ENCODE measurements around the gene UST.

Gene UST

DNA sequence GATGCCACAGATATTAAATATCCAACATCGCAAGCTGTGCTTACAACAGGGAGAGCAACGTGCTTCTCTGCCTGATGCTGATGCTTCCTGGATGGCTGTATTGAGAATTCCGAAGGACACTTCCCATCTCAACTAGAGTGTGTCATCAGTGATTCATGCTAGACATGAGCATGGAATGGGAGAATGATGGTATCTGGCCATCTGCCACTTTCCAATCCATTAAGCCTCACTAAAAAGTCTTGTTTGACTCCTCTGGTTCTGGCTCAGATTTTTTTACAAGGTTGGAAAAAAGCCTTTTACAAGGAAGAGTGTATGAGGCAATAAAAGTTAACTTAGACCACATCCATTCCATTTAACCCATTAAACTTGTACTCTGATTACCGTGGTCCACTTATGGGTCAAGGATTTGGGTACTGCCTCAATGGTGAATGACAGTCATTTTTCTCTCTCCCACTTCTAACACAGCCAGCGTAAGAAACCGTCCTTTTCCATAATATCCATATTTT, 265.3 kb downstream of the UST start:
- H3K4me3 ChIP-seq (ENCODE audit: low read length) = no peak overlapping the region
- no peaks in the 10 kb centered on the region for H3K9me3 ChIP-seq (ENCODE audit: control insufficient read depth, low read depth, low read length)

DNA sequence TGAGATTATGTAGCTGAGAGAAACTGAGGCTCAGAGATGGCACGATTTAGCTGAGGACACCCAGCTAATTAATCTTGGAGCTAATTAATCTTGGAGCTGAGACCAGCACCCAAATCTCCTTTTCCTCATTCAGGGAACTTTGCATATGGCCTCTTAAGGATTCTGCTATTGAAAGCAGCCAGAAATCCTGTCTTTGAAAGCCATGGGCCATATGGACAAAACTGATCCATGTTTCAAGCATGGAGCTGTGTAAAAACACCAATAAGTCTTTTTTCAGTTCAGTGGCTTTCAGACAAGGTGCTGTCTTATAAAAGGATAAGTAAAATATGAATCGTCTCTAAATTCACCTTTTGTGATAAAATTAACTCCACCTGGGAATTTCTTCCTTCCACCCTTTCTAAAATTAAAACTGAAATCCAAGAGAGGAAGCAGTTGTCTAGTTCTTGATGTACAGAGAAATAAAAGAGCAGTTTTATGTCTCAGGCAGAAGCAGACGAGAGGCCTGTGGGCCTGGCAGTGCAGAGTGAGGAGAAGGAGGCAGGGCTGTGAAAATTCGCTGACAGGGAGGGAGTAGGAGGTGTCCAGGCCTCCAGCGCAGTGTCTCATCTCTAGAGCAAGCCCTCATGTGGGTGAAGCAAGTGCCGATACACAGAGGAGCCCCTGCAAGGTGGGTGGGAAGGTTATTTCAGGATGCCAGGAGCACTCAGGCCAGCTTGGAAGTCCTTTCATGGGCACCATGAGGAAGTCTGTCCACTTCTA, 266.9 kb downstream of the UST start:
- no peak overlapping the region for H3K4me3 ChIP-seq (ENCODE audit: low read length)
- peak overlapping the region; percentile 31 for H3K27ac ChIP-seq (ENCODE audit: low read length)
- no peak overlapping the region for H3K9ac ChIP-seq (ENCODE audit: low read length)
- no peaks in the 10 kb centered on the region for H3K27me3 ChIP-seq (ENCODE audit: control insufficient read depth, insufficient read depth, low read length)
- no peaks in the 10 kb centered on the region for H3K9me3 ChIP-seq (ENCODE audit: control insufficient read depth, low read depth, low read length)
- H3K36me3 ChIP-seq (ENCODE audit: control insufficient read depth, low read depth, low read length) = no peaks in the 10 kb centered on the region
- H3K4me1 ChIP-seq (ENCODE audit: control insufficient read depth, low read depth, low read length) = peaks cover 27% of the 10 kb centered on the region

More for the DNA sequence above, 265.3 kb downstream of the UST start:
- Histone ChIP-seq H3K27me3 (ENCODE audit: control insufficient read depth, insufficient read depth, low read length) (no peaks in the 10 kb centered on the region), H3K27ac (ENCODE audit: low read length) (no peak overlapping the region), H3K4me1 (ENCODE audit: control insufficient read depth, low read depth, low read length) (peaks cover 27% of the 10 kb centered on the region), H3K36me3 (ENCODE audit: control insufficient read depth, low read depth, low read length) (no peaks in the 10 kb centered on the region), H3K9ac (ENCODE audit: low read length) (no peak overlapping the region)

DNA sequence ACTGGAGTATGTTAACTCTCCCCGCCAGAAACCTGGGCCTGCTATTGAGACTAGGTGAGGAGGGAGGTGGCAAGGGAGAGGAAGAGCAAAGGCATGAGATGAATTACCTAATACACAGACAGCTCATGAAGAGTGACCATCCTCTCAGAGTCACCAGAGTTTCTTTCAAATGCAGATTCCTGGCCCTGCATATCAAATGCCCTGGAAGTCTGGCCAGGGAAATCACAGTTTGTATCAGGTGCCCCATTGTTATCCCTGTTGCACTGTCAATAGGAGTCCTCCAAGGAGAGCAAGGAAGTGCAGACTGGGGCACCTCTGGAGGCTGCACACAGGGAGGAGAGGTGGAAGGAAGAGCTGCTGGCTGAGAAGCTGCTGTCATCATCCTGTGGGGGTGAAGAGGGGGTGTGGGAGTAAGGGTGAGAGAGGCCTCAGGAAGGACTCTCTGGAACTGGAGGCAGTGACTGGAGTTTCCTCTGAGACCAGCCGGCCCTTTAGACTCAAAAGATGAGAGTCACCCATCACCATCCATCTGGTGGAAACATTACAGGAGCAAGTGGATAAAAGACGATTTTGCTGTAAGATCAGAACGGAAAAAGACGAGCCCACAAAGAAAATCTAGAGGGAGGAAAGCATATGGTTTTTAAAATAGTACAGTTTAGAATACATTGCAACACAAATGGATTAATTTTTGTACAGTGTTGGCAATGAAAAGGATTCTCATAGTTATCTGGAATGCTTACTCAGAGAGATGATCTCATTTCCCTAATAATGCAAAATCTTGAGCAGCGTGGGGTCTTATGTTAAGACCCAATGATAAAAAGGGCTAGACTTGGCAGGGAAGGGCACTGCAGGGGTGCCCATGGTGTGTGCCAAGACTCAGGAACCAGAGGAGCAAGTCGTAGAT, 268.1 kb downstream of the UST start:
- Histone ChIP-seq H3K27me3 (ENCODE audit: control insufficient read depth, insufficient read depth, low read length) (no peaks in the 10 kb centered on the region), H3K36me3 (ENCODE audit: control insufficient read depth, low read depth, low read length) (peaks cover 8% of the 10 kb centered on the region), H3K4me1 (ENCODE audit: control insufficient read depth, low read depth, low read length) (peaks cover 29% of the 10 kb centered on the region), H3K9ac (ENCODE audit: low read length) (peak overlapping the region; percentile 2), H3K4me3 (ENCODE audit: low read length) (peak overlapping the region; percentile 11), H3K27ac (ENCODE audit: low read length) (peak overlapping the region; percentile 8), H3K9me3 (ENCODE audit: control insufficient read depth, low read depth, low read length) (no peaks in the 10 kb centered on the region)

DNA sequence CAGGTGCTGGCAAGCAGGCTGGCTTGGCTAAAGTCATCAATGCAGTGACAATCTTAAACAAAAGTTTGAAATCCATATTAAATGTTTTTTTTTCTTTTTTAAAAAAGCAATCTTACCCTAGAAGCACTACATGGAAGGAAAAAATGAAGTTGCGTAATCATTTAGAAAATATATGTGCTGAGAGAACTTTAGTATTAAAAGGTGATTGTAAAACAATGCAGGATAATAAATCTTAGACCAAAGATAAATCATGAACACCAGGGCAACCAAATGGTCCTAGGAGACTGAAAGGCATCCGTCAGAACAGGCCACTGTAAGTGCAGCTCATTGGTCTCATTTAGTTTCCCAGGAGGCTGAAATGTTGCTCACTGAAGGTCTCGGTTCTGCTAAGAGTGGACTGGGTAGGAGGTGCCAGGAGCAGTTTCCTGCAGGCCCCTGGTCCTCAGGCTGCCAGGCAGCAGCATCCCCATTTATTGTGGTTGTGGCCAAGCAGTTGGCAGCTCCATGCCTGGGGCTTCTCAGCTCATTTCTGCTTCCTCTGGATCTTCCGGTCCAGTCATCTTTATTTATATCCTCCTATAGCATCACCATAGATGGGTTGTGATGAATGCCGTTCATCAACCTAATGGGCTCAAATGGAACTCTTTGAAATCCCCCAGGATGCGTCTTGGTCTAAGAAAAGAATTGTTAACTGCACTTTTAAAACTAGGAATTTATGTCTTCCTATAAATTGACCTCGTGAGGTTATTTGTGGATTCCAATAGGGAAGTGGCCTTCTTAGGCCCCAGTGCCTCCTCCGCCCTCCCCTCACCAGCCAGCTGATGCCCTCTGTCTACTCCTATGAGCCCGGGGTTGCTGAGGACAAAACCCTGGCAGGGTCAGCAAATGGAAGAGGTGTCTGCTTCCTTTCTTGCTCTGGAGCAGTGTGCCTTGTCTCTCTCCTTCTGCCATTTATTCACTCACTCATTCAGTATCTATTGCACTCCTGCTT, 269.0 kb downstream of the UST start:
- Histone ChIP-seq H3K27me3 (ENCODE audit: control insufficient read depth, insufficient read depth, low read length) (no peaks in the 10 kb centered on the region), H3K27ac (ENCODE audit: low read length) (peak overlapping the region; percentile 8), H3K4me1 (ENCODE audit: control insufficient read depth, low read depth, low read length) (peaks cover 32% of the 10 kb centered on the region), H3K36me3 (ENCODE audit: control insufficient read depth, low read depth, low read length) (peaks cover 12% of the 10 kb centered on the region), H3K9ac (ENCODE audit: low read length) (peak overlapping the region; percentile 2), H3K4me3 (ENCODE audit: low read length) (peak overlapping the region; percentile 11), H3K9me3 (ENCODE audit: control insufficient read depth, low read depth, low read length) (no peaks in the 10 kb centered on the region)

DNA sequence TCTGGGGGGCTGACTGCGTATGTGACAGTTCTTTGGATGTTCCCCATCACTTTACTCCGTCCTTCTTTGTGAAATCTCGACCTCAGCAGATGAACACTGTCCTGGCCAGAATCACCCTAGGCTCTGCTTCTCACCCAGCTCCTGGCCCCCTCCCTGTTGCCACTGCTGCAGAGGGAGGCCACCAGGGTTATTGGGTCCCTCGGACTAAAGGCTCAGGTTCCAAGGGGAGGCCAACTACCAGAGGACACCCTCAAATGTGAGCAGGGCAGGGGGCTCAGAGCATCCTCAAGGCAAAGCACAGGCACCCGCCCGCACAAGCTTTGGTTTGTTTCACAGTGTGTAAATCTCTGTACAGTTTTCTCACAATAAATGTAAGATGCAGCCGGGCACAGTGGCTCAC, 269.9 kb downstream of the UST start:
- H3K9ac ChIP-seq (ENCODE audit: low read length) = no peak overlapping the region
- H3K27ac ChIP-seq (ENCODE audit: low read length) = no peak overlapping the region
- peaks cover 18% of the 10 kb centered on the region for H3K36me3 ChIP-seq (ENCODE audit: control insufficient read depth, low read depth, low read length)
- H3K4me1 ChIP-seq (ENCODE audit: control insufficient read depth, low read depth, low read length) = peaks cover 32% of the 10 kb centered on the region
- no peak overlapping the region for H3K4me3 ChIP-seq (ENCODE audit: low read length)
- H3K9me3 ChIP-seq (ENCODE audit: control insufficient read depth, low read depth, low read length) = no peaks in the 10 kb centered on the region
- H3K27me3 ChIP-seq (ENCODE audit: control insufficient read depth, insufficient read depth, low read length) = no peaks in the 10 kb centered on the region

DNA sequence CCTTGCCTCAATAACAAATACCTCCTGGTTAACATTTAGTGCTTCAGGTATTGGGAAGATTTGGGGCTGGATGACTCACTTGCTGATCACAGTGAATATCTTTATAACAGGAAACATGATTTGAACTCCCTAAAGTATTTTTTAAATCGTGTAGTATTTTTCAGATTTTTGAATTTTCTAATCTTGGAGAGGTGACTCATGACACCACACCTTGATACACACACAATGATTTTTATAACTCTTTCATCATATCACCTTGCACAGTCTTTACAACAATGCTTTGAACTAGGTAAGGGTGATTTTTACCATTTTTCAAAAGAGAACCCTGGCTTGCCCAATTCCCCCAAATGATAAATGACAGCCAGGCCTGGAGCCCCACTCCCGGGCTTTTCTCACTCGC, 273.5 kb downstream of the UST start:
- no peak overlapping the region for H3K4me3 ChIP-seq (ENCODE audit: low read length)
- peaks cover 13% of the 10 kb centered on the region for H3K4me1 ChIP-seq (ENCODE audit: control insufficient read depth, low read depth, low read length)
- no peak overlapping the region for H3K9ac ChIP-seq (ENCODE audit: low read length)
- peaks cover 27% of the 10 kb centered on the region for H3K36me3 ChIP-seq (ENCODE audit: control insufficient read depth, low read depth, low read length)
- no peak overlapping the region for H3K27ac ChIP-seq (ENCODE audit: low read length)
- no peaks in the 10 kb centered on the region for H3K9me3 ChIP-seq (ENCODE audit: control insufficient read depth, low read depth, low read length)
- no peaks in the 10 kb centered on the region for H3K27me3 ChIP-seq (ENCODE audit: control insufficient read depth, insufficient read depth, low read length)

DNA sequence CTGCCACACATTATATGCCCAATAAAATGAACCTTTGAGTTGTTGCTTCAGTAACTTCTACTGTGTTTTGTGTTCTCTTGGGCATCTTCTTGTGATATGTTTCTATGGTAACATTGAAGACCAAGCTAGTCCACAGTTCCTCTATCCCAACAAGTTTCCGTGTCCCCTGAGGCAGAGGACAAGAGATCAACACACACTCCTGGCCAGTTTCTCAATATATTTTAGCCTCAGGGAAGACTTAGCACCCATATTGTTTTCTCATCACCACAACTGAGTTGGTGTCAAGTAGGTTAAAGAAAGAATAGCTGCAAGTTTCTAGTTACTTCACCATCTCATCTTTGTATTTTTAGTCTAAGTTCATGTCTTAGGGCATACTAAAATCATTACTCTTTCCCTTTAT, 277.5 kb downstream of the UST start:
- no peak overlapping the region for H3K4me3 ChIP-seq (ENCODE audit: low read length)
- H3K4me1 ChIP-seq (ENCODE audit: control insufficient read depth, low read depth, low read length) = peaks cover 5% of the 10 kb centered on the region
- no peaks in the 10 kb centered on the region for H3K9me3 ChIP-seq (ENCODE audit: control insufficient read depth, low read depth, low read length)
- H3K36me3 ChIP-seq (ENCODE audit: control insufficient read depth, low read depth, low read length) = peaks cover 24% of the 10 kb centered on the region
- no peaks in the 10 kb centered on the region for H3K27me3 ChIP-seq (ENCODE audit: control insufficient read depth, insufficient read depth, low read length)
- H3K27ac ChIP-seq (ENCODE audit: low read length) = no peak overlapping the region
- no peak overlapping the region for H3K9ac ChIP-seq (ENCODE audit: low read length)

DNA sequence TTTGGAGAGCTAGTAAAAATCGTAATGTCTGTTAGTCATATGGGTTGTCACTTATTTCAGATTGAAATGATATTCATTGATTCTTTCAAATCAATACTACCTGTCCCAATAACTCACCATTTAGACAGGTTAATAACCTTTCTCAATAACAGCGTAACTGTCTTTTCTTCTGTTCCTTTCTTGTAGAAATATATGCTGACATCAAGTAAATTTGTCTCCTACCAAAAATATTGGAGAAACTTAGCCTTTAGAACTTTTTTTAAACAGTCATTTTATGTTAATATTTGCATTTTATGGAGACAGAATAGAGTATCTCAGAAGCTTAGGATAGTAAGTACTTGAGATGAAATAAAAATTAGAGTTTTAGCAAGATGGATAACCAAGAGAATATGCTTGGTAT, 278.2 kb downstream of the UST start:
- Histone ChIP-seq H3K4me1 (ENCODE audit: control insufficient read depth, low read depth, low read length) (peaks cover 2% of the 10 kb centered on the region), H3K9me3 (ENCODE audit: control insufficient read depth, low read depth, low read length) (no peaks in the 10 kb centered on the region), H3K36me3 (ENCODE audit: control insufficient read depth, low read depth, low read length) (peaks cover 17% of the 10 kb centered on the region), H3K9ac (ENCODE audit: low read length) (no peak overlapping the region), H3K4me3 (ENCODE audit: low read length) (no peak overlapping the region), H3K27me3 (ENCODE audit: control insufficient read depth, insufficient read depth, low read length) (no peaks in the 10 kb centered on the region), H3K27ac (ENCODE audit: low read length) (no peak overlapping the region)

DNA sequence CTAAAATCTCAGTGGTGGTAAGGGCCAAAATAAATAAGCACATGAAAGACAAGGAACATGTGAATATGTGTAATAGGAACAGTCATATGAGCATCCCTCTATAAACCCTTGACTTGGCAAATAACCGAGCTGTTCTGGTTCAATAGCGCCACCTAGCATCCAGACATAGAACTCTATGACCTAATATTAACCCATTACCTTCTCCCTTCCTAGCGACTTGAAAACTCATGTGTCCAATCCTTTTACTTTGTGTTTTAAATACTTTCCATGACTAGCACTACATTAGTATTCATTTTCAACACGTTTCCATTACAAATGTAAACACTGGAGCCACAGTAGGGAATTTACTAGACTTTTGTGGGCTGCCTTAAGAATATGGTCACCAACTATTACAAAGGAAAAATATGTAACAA, 279.7 kb downstream of the UST start:
- H3K36me3 ChIP-seq (ENCODE audit: control insufficient read depth, low read depth, low read length) = peaks cover 10% of the 10 kb centered on the region
- H3K27me3 ChIP-seq (ENCODE audit: control insufficient read depth, insufficient read depth, low read length) = no peaks in the 10 kb centered on the region
- H3K27ac ChIP-seq (ENCODE audit: low read length) = no peak overlapping the region
- no peaks in the 10 kb centered on the region for H3K4me1 ChIP-seq (ENCODE audit: control insufficient read depth, low read depth, low read length)
- H3K4me3 ChIP-seq (ENCODE audit: low read length) = no peak overlapping the region
- H3K9ac ChIP-seq (ENCODE audit: low read length) = no peak overlapping the region
- H3K9me3 ChIP-seq (ENCODE audit: control insufficient read depth, low read depth, low read length) = no peaks in the 10 kb centered on the region

DNA sequence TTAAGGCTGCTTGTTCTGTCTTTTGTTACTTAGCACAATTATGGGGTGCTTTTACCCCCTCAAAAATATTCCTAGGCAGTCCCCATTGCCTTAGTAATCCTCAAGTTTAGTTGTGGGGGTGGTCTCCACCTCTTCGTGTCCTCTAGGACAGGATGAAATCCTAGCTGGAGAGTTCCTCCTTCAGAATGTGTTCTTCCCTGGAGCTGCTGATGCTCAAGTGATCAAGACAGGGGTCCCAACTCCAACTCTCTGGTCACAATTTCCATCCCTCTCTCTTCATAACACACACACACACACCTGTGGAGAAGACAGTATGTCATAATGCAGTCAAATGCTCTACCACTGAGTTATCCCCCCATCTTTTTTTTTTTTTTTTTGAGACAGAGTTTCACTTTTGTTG, 280.7 kb downstream of the UST start:
- no peaks in the 10 kb centered on the region for H3K4me1 ChIP-seq (ENCODE audit: control insufficient read depth, low read depth, low read length)
- H3K9me3 ChIP-seq (ENCODE audit: control insufficient read depth, low read depth, low read length) = no peaks in the 10 kb centered on the region
- no peak overlapping the region for H3K4me3 ChIP-seq (ENCODE audit: low read length)
- H3K36me3 ChIP-seq (ENCODE audit: control insufficient read depth, low read depth, low read length) = peaks cover 2% of the 10 kb centered on the region
- no peak overlapping the region for H3K9ac ChIP-seq (ENCODE audit: low read length)
- no peaks in the 10 kb centered on the region for H3K27me3 ChIP-seq (ENCODE audit: control insufficient read depth, insufficient read depth, low read length)
- H3K27ac ChIP-seq (ENCODE audit: low read length) = no peak overlapping the region

Data from iPS-18a (cell line).